Measurements from ENCODE around the gene TAS1R2.

TAS1R2 gene

GRCh38 chr1:18817316-18817715 is 42.1 kb downstream of the TAS1R2 start:
- H3K27me3 ChIP-seq (ENCODE audit: control insufficient read depth in 5 of 5, insufficient read depth in 4 of 5, low read length in 5 of 5) = peaks cover 25 to 46% (median 32%) of the 10 kb centered on the region in 5 donors
- H3K36me3 ChIP-seq (ENCODE audit: control insufficient read depth in 5 of 5, insufficient read depth in 5 of 5, low read length in 5 of 5) = no peaks in the 10 kb centered on the region
- peaks cover 0 to 4% (median 0%) of the 10 kb centered on the region in 5 donors for H3K4me1 ChIP-seq (ENCODE audit: control insufficient read depth in 5 of 5, insufficient read depth in 5 of 5, low read length in 5 of 5)
- H3K9me3 ChIP-seq (ENCODE audit: control insufficient read depth in 5 of 5, low read length in 5 of 5) = no peaks in the 10 kb centered on the region
- H3K27ac ChIP-seq (ENCODE audit: low read depth, low read length) = no peak overlapping the region
- no peak overlapping the region for H3K9ac ChIP-seq (ENCODE audit: low read length in 5 of 5)
- no peak overlapping the region for H3K4me3 ChIP-seq (ENCODE audit: low read depth in 1 of 5, low read length in 5 of 5)

GRCh38 chr1:18816808-18817207 is 42.7 kb downstream of the TAS1R2 start:
- H3K9me3 ChIP-seq (ENCODE audit: control insufficient read depth in 5 of 5, low read length in 5 of 5) = no peaks in the 10 kb centered on the region
- peaks cover 0 to 4% (median 0%) of the 10 kb centered on the region in 5 donors for H3K4me1 ChIP-seq (ENCODE audit: control insufficient read depth in 5 of 5, insufficient read depth in 5 of 5, low read length in 5 of 5)
- H3K36me3 ChIP-seq (ENCODE audit: control insufficient read depth in 5 of 5, insufficient read depth in 5 of 5, low read length in 5 of 5) = no peaks in the 10 kb centered on the region
- no peak overlapping the region for H3K27ac ChIP-seq (ENCODE audit: low read depth, low read length)
- no peak overlapping the region for H3K9ac ChIP-seq (ENCODE audit: low read length in 5 of 5)
- H3K4me3 ChIP-seq (ENCODE audit: low read depth in 1 of 5, low read length in 5 of 5) = no peak overlapping the region
- H3K27me3 ChIP-seq (ENCODE audit: control insufficient read depth in 5 of 5, insufficient read depth in 4 of 5, low read length in 5 of 5) = peaks cover 25 to 46% (median 32%) of the 10 kb centered on the region in 5 donors

GRCh38 chr1:18814874-18815531 is 44.5 kb downstream of the TAS1R2 start:
- H3K9ac ChIP-seq (ENCODE audit: low read length in 5 of 5) = no peak overlapping the region
- no peaks in the 10 kb centered on the region for H3K36me3 ChIP-seq (ENCODE audit: control insufficient read depth in 5 of 5, insufficient read depth in 5 of 5, low read length in 5 of 5)
- peaks cover 18 to 38% (median 27%) of the 10 kb centered on the region in 5 donors for H3K27me3 ChIP-seq (ENCODE audit: control insufficient read depth in 5 of 5, insufficient read depth in 4 of 5, low read length in 5 of 5)
- H3K4me1 ChIP-seq (ENCODE audit: control insufficient read depth in 5 of 5, insufficient read depth in 5 of 5, low read length in 5 of 5) = no peaks in the 10 kb centered on the region
- H3K27ac ChIP-seq (ENCODE audit: low read depth, low read length) = no peak overlapping the region
- H3K9me3 ChIP-seq (ENCODE audit: control insufficient read depth in 5 of 5, low read length in 5 of 5) = no peaks in the 10 kb centered on the region
- H3K4me3 ChIP-seq (ENCODE audit: low read depth in 1 of 5, low read length in 5 of 5) = no peak overlapping the region

GRCh38 chr1:18814425-18814824 is 45.0 kb downstream of the TAS1R2 start:
- H3K27me3 ChIP-seq (ENCODE audit: control insufficient read depth in 5 of 5, insufficient read depth in 4 of 5, low read length in 5 of 5) = peaks cover 12 to 35% (median 21%) of the 10 kb centered on the region in 5 donors
- no peak overlapping the region for H3K9ac ChIP-seq (ENCODE audit: low read length in 5 of 5)
- H3K4me3 ChIP-seq (ENCODE audit: low read depth in 1 of 5, low read length in 5 of 5) = no peak overlapping the region
- no peaks in the 10 kb centered on the region for H3K4me1 ChIP-seq (ENCODE audit: control insufficient read depth in 5 of 5, insufficient read depth in 5 of 5, low read length in 5 of 5)
- no peaks in the 10 kb centered on the region for H3K9me3 ChIP-seq (ENCODE audit: control insufficient read depth in 5 of 5, low read length in 5 of 5)
- H3K36me3 ChIP-seq (ENCODE audit: control insufficient read depth in 5 of 5, insufficient read depth in 5 of 5, low read length in 5 of 5) = no peaks in the 10 kb centered on the region
- H3K27ac ChIP-seq (ENCODE audit: low read depth, low read length) = no peak overlapping the region

- H3K4me3 ChIP-seq (ENCODE audit: low read depth in 1 of 5, low read length in 5 of 5) = no peak overlapping the region
- no peak overlapping the region for H3K9ac ChIP-seq (ENCODE audit: low read length in 5 of 5)
- H3K27ac ChIP-seq (ENCODE audit: low read depth, low read length) = no peak overlapping the region
- no peaks in the 10 kb centered on the region for H3K4me1 ChIP-seq (ENCODE audit: control insufficient read depth in 5 of 5, insufficient read depth in 5 of 5, low read length in 5 of 5)
- peaks cover 7 to 20% (median 14%) of the 10 kb centered on the region in 5 donors for H3K27me3 ChIP-seq (ENCODE audit: control insufficient read depth in 5 of 5, insufficient read depth in 4 of 5, low read length in 5 of 5)
- H3K36me3 ChIP-seq (ENCODE audit: control insufficient read depth in 5 of 5, insufficient read depth in 5 of 5, low read length in 5 of 5) = no peaks in the 10 kb centered on the region
- no peaks in the 10 kb centered on the region for H3K9me3 ChIP-seq (ENCODE audit: control insufficient read depth in 5 of 5, low read length in 5 of 5)
Observed at GRCh38 chr1:18812453-18812939, 47.0 kb downstream of the TAS1R2 start.

- Histone ChIP-seq H3K36me3 (ENCODE audit: control insufficient read depth in 5 of 5, insufficient read depth in 5 of 5, low read length in 5 of 5) (no peaks in the 10 kb centered on the region), H3K27me3 (ENCODE audit: control insufficient read depth in 5 of 5, insufficient read depth in 4 of 5, low read length in 5 of 5) (peaks cover 7 to 19% (median 12%) of the 10 kb centered on the region in 5 donors), H3K27ac (ENCODE audit: low read depth, low read length) (no peak overlapping the region), H3K4me3 (ENCODE audit: low read depth in 1 of 5, low read length in 5 of 5) (no peak overlapping the region), H3K9me3 (ENCODE audit: control insufficient read depth in 5 of 5, low read length in 5 of 5) (no peaks in the 10 kb centered on the region), H3K9ac (ENCODE audit: low read length in 5 of 5) (no peak overlapping the region), H3K4me1 (ENCODE audit: control insufficient read depth in 5 of 5, insufficient read depth in 5 of 5, low read length in 5 of 5) (no peaks in the 10 kb centered on the region)
Observed at GRCh38 chr1:18811733-18812452, 47.6 kb downstream of the TAS1R2 start.

- no peak overlapping the region for H3K27ac ChIP-seq (ENCODE audit: low read depth, low read length)
- no peaks in the 10 kb centered on the region for H3K9me3 ChIP-seq (ENCODE audit: control insufficient read depth in 5 of 5, low read length in 5 of 5)
- no peak overlapping the region for H3K9ac ChIP-seq (ENCODE audit: low read length in 5 of 5)
- H3K36me3 ChIP-seq (ENCODE audit: control insufficient read depth in 5 of 5, insufficient read depth in 5 of 5, low read length in 5 of 5) = no peaks in the 10 kb centered on the region
- peaks cover 0 to 7% (median 5%) of the 10 kb centered on the region in 5 donors for H3K4me1 ChIP-seq (ENCODE audit: control insufficient read depth in 5 of 5, insufficient read depth in 5 of 5, low read length in 5 of 5)
- H3K27me3 ChIP-seq (ENCODE audit: control insufficient read depth in 5 of 5, insufficient read depth in 4 of 5, low read length in 5 of 5) = peaks cover 5 to 14% (median 8%) of the 10 kb centered on the region in 5 donors
- H3K4me3 ChIP-seq (ENCODE audit: low read depth in 1 of 5, low read length in 5 of 5) = no peak overlapping the region
Observed at GRCh38 chr1:18809953-18810899, 49.2 kb downstream of the TAS1R2 start.

GRCh38 chr1:18808550-18808949 is 50.9 kb downstream of the TAS1R2 start:
- no peak overlapping the region for H3K4me3 ChIP-seq (ENCODE audit: low read depth in 1 of 5, low read length in 5 of 5)
- peaks cover 0 to 18% (median 9%) of the 10 kb centered on the region in 5 donors for H3K27me3 ChIP-seq (ENCODE audit: control insufficient read depth in 5 of 5, insufficient read depth in 4 of 5, low read length in 5 of 5)
- no peaks in the 10 kb centered on the region for H3K36me3 ChIP-seq (ENCODE audit: control insufficient read depth in 5 of 5, insufficient read depth in 5 of 5, low read length in 5 of 5)
- no peak overlapping the region for H3K9ac ChIP-seq (ENCODE audit: low read length in 5 of 5)
- no peaks in the 10 kb centered on the region for H3K9me3 ChIP-seq (ENCODE audit: control insufficient read depth in 5 of 5, low read length in 5 of 5)
- H3K27ac ChIP-seq (ENCODE audit: low read depth, low read length) = no peak overlapping the region
- peaks cover 0 to 7% (median 5%) of the 10 kb centered on the region in 5 donors for H3K4me1 ChIP-seq (ENCODE audit: control insufficient read depth in 5 of 5, insufficient read depth in 5 of 5, low read length in 5 of 5)

- Histone ChIP-seq H3K27ac (ENCODE audit: low read depth, low read length) (no peak overlapping the region), H3K4me3 (ENCODE audit: low read depth in 1 of 5, low read length in 5 of 5) (no peak overlapping the region), H3K27me3 (ENCODE audit: control insufficient read depth in 5 of 5, insufficient read depth in 4 of 5, low read length in 5 of 5) (peaks cover 0 to 23% (median 9%) of the 10 kb centered on the region in 5 donors), H3K9me3 (ENCODE audit: control insufficient read depth in 5 of 5, low read length in 5 of 5) (no peaks in the 10 kb centered on the region), H3K9ac (ENCODE audit: low read length in 5 of 5) (no peak overlapping the region), H3K36me3 (ENCODE audit: control insufficient read depth in 5 of 5, insufficient read depth in 5 of 5, low read length in 5 of 5) (no peaks in the 10 kb centered on the region), H3K4me1 (ENCODE audit: control insufficient read depth in 5 of 5, insufficient read depth in 5 of 5, low read length in 5 of 5) (peaks cover 0 to 7% (median 5%) of the 10 kb centered on the region in 5 donors)
Observed at GRCh38 chr1:18807334-18808063, 52.0 kb downstream of the TAS1R2 start.
